WTC11 (cell line): ENCODE results near the gene MUC6. TPM values are rescaled to one million over a fixed set of nuclear protein-coding genes. Genes with fewer than 3 reads are reported as not detected.

ENCODE experiments used
- ATAC-seq: fragments of 200-7000 bp; cut with Tn5 transposase; 2 replicates; pipeline ENCODE4 v1.10.0; 2021; ENCODE audit warnings: mild to moderate bottlenecking, moderate library complexity
- CTCF ChIA-PET: fragments of 300-600 bp; sonication (Branson Sonifier 250); formaldehyde crosslinking; loops from one replicate; lab custom pipeline; 2021; ENCODE audit warnings: antibody characterized with exemption; lab: Charles Lee
- POLR2A ChIA-PET: fragments of 350-600 bp; sonication (Branson Sonifier 250); formaldehyde crosslinking; loops from one replicate; lab custom pipeline; 2021; ENCODE audit warnings: antibody characterized with exemption; lab: Charles Lee
- DNase-seq: peaks from one replicate; pipeline ENCODE4 v3.0.0; 2021; ENCODE audit warnings: low spot score
- H3K27ac Mint-ChIP-seq: 2 replicates; pipeline ENCODE4 v1.8.0; 2021; ENCODE audit warnings: mixed read lengths
- H3K27me3 Mint-ChIP-seq: 2 replicates; pipeline ENCODE4 v1.8.0; 2021; ENCODE audit warnings: low read depth, mild to moderate bottlenecking, moderate library complexity, mixed read lengths
- H3K36me3 Mint-ChIP-seq: 2 replicates; pipeline ENCODE4 v1.8.0; 2021; ENCODE audit warnings: mixed read lengths
- H3K4me1 Mint-ChIP-seq: 2 replicates; pipeline ENCODE4 v1.8.0; 2022; ENCODE audit warnings: mixed read lengths
- H3K4me3 Mint-ChIP-seq: 2 replicates; pipeline ENCODE4 v1.8.0; 2021; ENCODE audit warnings: mild to moderate bottlenecking, moderate library complexity, mixed read lengths
- H3K9me3 Mint-ChIP-seq: 2 replicates; pipeline ENCODE4 v1.8.0; 2021; ENCODE audit warnings: mixed read lengths
- CTCF ChIP-seq: fragments of 200-600 bp; IDR thresholded peaks from 2 replicates; pipeline ENCODE4 v1.8.0; 2022; ENCODE audit warnings: antibody characterized with exemption
- E2F1 ChIP-seq: sonication (generic); formaldehyde crosslinking; IDR thresholded peaks from 2 replicates; pipeline ENCODE4 v1.8.0; 2022; ENCODE audit warnings: mild to moderate bottlenecking, missing genetic modification reagents
- FOXK1 ChIP-seq: sonication (generic); formaldehyde crosslinking; IDR thresholded peaks from 2 replicates; pipeline ENCODE4 v1.8.0; 2022; ENCODE audit warnings: mild to moderate bottlenecking, moderate library complexity, missing genetic modification reagents
- FOXP4 ChIP-seq: sonication (generic); formaldehyde crosslinking; IDR thresholded peaks from 2 replicates; pipeline ENCODE4 v1.8.0; 2022; ENCODE audit warnings: mild to moderate bottlenecking, missing genetic modification reagents
- GABPB1 ChIP-seq: sonication (generic); formaldehyde crosslinking; IDR thresholded peaks from 2 replicates; pipeline ENCODE4 v1.8.1; 2023; ENCODE audit warnings: mild to moderate bottlenecking, missing genetic modification reagents
- KAT7 ChIP-seq: sonication (generic); formaldehyde crosslinking; IDR thresholded peaks from 2 replicates; pipeline ENCODE4 v1.8.1; 2023; ENCODE audit warnings: missing genetic modification reagents, mild to moderate bottlenecking, borderline replicate concordance
- PRRX2 ChIP-seq: fragments of 250-450 bp; sonication (Bioruptor Pico); IDR thresholded peaks from 2 replicates; pipeline ENCODE4 v1.8.0; 2021; ENCODE audit warnings: mild to moderate bottlenecking
- RELA ChIP-seq: sonication (generic); formaldehyde crosslinking; IDR thresholded peaks from 2 replicates; pipeline ENCODE4 v1.8.1; 2022; ENCODE audit warnings: missing genetic modification reagents, mild to moderate bottlenecking, borderline replicate concordance
- SMAD3 ChIP-seq: sonication (generic); formaldehyde crosslinking; IDR thresholded peaks from 2 replicates; pipeline ENCODE4 v1.8.0; 2022; ENCODE audit warnings: missing genetic modification reagents, mild to moderate bottlenecking, borderline replicate concordance
- SP1 ChIP-seq: sonication (generic); formaldehyde crosslinking; conservative IDR thresholded peaks from 2 replicates; pipeline ENCODE4 v1.8.1; 2022; ENCODE audit warnings: missing genetic modification reagents
- ZNF532 ChIP-seq: fragments of 250-450 bp; sonication (Bioruptor Pico); IDR thresholded peaks from 2 replicates; pipeline ENCODE4 v1.9.0; 2021; ENCODE audit warnings: mild to moderate bottlenecking, borderline replicate concordance
- total RNA-seq: library from RNA; stranded (reverse); gene quantifications from 3 replicates; pipeline ENCODE4 v1.2.3, GENCODE V29; 2021
- TF ChIP-seq, protein P1 (sequence below): sonication (generic); formaldehyde crosslinking; IDR thresholded peaks from 2 replicates; pipeline ENCODE4 v1.8.1; 2023; ENCODE audit warnings: mild to moderate bottlenecking, missing genetic modification reagents
- TF ChIP-seq, protein P2 (sequence below): fragments of 250-450 bp; sonication (Bioruptor Pico); IDR thresholded peaks from 2 replicates; pipeline ENCODE4 v1.9.0; 2021; ENCODE audit warnings: mild to moderate bottlenecking

Gene MUC6
- total RNA-seq, 1 experiment from 2014 or later, result 0.13 TPM

- no peaks in the 10 kb centered on the region; the same call in 1 of the 2 replicates for H3K4me1 Mint-ChIP-seq
- ATAC-seq (no peak), DNase-seq (peak; percentile 10)
- H3K27me3 Mint-ChIP-seq, result no peaks in the 10 kb centered on the region
- CTCF ChIA-PET, result interaction anchor here (1.3 to 2.0 kb wide), 2 partner anchors 158 to 161 kb away, joined by 4 to 5 read pairs; no protein-coding TSS in a partner anchor
- no peak overlapping the region for H3K27ac Mint-ChIP-seq
- H3K36me3 Mint-ChIP-seq, result no peaks in the 10 kb centered on the region
- POLR2A ChIA-PET, result no interaction called here
- H3K9me3 Mint-ChIP-seq, result peaks cover under 1% of the 10 kb centered on the region; the same call in 1 of the 2 replicates
- no peak for TF ChIP-seq E2F1 (CRISPR knock-in tag)
- TF ChIP-seq, protein P1, sequence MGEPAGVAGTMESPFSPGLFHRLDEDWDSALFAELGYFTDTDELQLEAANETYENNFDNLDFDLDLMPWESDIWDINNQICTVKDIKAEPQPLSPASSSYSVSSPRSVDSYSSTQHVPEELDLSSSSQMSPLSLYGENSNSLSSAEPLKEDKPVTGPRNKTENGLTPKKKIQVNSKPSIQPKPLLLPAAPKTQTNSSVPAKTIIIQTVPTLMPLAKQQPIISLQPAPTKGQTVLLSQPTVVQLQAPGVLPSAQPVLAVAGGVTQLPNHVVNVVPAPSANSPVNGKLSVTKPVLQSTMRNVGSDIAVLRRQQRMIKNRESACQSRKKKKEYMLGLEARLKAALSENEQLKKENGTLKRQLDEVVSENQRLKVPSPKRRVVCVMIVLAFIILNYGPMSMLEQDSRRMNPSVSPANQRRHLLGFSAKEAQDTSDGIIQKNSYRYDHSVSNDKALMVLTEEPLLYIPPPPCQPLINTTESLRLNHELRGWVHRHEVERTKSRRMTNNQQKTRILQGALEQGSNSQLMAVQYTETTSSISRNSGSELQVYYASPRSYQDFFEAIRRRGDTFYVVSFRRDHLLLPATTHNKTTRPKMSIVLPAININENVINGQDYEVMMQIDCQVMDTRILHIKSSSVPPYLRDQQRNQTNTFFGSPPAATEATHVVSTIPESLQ (CRISPR knock-in tag), result no peak
- TF ChIP-seq SMAD3, result no peak
- TF ChIP-seq RELA (CRISPR knock-in tag), result no peak
- no peak for TF ChIP-seq KAT7
- no peak for TF ChIP-seq GABPB1 (CRISPR knock-in tag)
- no peak for TF ChIP-seq ZNF532 (CRISPR knock-in tag)
- no peak for TF ChIP-seq PRRX2 (CRISPR knock-in tag)
- no peak for TF ChIP-seq FOXK1
- TF ChIP-seq FOXP4 (CRISPR knock-in tag), result no peak
- TF ChIP-seq, protein P2, sequence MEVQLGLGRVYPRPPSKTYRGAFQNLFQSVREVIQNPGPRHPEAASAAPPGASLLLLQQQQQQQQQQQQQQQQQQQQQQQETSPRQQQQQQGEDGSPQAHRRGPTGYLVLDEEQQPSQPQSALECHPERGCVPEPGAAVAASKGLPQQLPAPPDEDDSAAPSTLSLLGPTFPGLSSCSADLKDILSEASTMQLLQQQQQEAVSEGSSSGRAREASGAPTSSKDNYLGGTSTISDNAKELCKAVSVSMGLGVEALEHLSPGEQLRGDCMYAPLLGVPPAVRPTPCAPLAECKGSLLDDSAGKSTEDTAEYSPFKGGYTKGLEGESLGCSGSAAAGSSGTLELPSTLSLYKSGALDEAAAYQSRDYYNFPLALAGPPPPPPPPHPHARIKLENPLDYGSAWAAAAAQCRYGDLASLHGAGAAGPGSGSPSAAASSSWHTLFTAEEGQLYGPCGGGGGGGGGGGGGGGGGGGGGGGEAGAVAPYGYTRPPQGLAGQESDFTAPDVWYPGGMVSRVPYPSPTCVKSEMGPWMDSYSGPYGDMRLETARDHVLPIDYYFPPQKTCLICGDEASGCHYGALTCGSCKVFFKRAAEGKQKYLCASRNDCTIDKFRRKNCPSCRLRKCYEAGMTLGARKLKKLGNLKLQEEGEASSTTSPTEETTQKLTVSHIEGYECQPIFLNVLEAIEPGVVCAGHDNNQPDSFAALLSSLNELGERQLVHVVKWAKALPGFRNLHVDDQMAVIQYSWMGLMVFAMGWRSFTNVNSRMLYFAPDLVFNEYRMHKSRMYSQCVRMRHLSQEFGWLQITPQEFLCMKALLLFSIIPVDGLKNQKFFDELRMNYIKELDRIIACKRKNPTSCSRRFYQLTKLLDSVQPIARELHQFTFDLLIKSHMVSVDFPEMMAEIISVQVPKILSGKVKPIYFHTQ (CRISPR knock-in tag), result no peak
- TF ChIP-seq SP1 (CRISPR knock-in tag), result no peak
- no peak for TF ChIP-seq CTCF
- H3K4me3 Mint-ChIP-seq, result no peak overlapping the region
Measured at GRCh38 chr11:1055990-1056771, 19.7 kb upstream of the MUC6 start.
